ENCODE data around the gene LRRD1. TPM values are rescaled to one million over a fixed set of nuclear protein-coding genes. Genes with fewer than 3 reads are reported as not detected.
"Not testable (repeated sequence)": the region's sequence is repeated elsewhere in the genome, so short reads cannot be mapped to it uniquely, and the experiment has no call there.

LRRD1 gene
- total RNA-seq, 2 experiments from 2014 or later = 0.13 TPM; not detected in 1

DNA sequence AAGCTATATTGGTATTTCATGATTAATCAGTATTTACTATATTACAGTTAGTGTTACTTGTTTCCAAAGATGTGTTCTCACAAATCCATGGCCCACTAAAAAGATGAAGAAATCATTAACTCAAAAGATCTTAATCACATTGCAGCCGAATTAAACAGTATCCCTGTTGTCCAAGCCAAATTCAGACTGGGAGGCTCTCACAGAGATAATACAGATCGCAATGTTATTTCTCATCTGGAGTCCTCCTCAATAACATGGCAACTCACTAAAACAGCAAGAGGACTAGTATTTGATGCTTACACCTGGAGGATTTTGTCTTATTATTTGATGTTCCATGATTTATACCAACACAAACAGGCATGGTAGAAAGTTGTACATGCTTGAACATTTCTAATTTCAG lies 68.1 kb downstream of the LRRD1 start:
- Mint-ChIP-seq H3K9me3 (ENCODE audit: insufficient read depth) (no peaks in the 10 kb centered on the region), H3K4me3 (no peak overlapping the region), H3K4me1 (ENCODE audit: low read depth) (no peaks in the 10 kb centered on the region), H3K27me3 (ENCODE audit: low read depth) (no peaks in the 10 kb centered on the region), H3K36me3 (ENCODE audit: low read depth) (peaks cover 41% of the 10 kb centered on the region), H3K27ac (no peak overlapping the region)
- ChIA-PET CTCF (no interaction called here), POLR2A (no interaction called here)
- DNase-seq (no peak), ATAC-seq (no peak)

DNA sequence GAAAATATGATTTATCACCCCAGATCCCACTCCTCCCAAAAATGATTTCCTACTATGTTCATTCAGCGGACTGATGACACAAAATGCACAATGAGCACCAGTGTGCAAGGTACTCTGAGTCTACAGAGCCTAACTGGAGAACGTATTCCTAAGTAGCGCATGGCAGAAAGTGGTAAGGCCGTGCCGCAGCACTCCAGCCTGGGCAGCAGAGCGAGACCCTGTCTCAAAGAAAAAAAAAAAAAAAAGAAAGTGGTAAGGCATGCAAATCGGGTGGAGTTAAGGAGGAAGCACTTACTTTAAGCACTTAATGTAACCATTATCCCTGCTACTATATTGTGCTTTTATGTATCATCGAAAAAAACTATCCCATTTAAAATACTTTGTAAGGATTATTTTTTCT lies 70.1 kb downstream of the LRRD1 start:
- DNase-seq (no peak), ATAC-seq (no peak)
- Mint-ChIP-seq H3K27me3 (ENCODE audit: low read depth) (no peaks in the 10 kb centered on the region), H3K27ac (no peak overlapping the region), H3K4me3 (no peak overlapping the region), H3K4me1 (ENCODE audit: low read depth) (no peaks in the 10 kb centered on the region), H3K36me3 (ENCODE audit: low read depth) (peaks cover 26% of the 10 kb centered on the region), H3K9me3 (ENCODE audit: insufficient read depth) (no peaks in the 10 kb centered on the region)
- ChIA-PET CTCF (interaction anchor here (1.0 kb wide), 1 partner anchor 24 kb away, joined by 3 read pairs; no protein-coding TSS in a partner anchor), POLR2A (no interaction called here)

GRCh38 chr7:92102862-92103261 lies 76.1 kb downstream of the LRRD1 start:
- POLR2A ChIA-PET; H3K9me3 Mint-ChIP-seq (ENCODE audit: insufficient read depth); H3K4me3 Mint-ChIP-seq; H3K27ac Mint-ChIP-seq; DNase-seq; H3K27me3 Mint-ChIP-seq (ENCODE audit: low read depth); CTCF ChIA-PET; ATAC-seq; H3K4me1 Mint-ChIP-seq (ENCODE audit: low read depth): not testable (repeated sequence)
- H3K36me3 Mint-ChIP-seq (ENCODE audit: low read depth) = peaks cover 38% of the 10 kb centered on the region

DNA sequence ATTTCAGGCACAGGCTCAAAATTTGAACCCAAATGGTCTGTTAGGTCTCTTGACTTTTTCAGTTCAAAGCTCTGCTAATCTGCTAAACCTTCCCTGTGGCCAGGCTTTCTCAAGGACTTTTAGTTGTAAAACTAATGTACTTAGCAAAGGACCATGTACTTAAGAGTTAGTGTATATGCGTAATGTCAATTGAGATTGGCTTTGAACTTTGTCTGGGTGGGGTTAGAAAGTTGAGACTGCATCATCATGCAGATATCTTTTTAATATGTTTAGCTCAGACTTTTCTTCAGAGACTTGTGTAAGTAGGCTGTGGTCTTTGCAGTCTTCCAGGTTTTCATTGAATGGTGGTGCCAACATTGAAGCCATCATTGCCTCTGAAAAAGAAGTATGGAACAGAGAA lies 78.4 kb downstream of the LRRD1 start:
- ATAC-seq (no peak), DNase-seq (no peak)
- CTCF ChIA-PET = no interaction called here
- POLR2A ChIA-PET = interaction anchor here (0.5 kb wide), 1 partner anchor 436 kb away, joined by 3 read pairs; no protein-coding TSS in a partner anchor
- H3K27ac Mint-ChIP-seq = no peak overlapping the region
- H3K4me1 Mint-ChIP-seq (ENCODE audit: low read depth) = no peaks in the 10 kb centered on the region
- H3K36me3 Mint-ChIP-seq (ENCODE audit: low read depth) = peaks cover 42% of the 10 kb centered on the region
- no peaks in the 10 kb centered on the region for H3K9me3 Mint-ChIP-seq (ENCODE audit: insufficient read depth)
- no peak overlapping the region for H3K4me3 Mint-ChIP-seq
- no peaks in the 10 kb centered on the region for H3K27me3 Mint-ChIP-seq (ENCODE audit: low read depth)

DNA sequence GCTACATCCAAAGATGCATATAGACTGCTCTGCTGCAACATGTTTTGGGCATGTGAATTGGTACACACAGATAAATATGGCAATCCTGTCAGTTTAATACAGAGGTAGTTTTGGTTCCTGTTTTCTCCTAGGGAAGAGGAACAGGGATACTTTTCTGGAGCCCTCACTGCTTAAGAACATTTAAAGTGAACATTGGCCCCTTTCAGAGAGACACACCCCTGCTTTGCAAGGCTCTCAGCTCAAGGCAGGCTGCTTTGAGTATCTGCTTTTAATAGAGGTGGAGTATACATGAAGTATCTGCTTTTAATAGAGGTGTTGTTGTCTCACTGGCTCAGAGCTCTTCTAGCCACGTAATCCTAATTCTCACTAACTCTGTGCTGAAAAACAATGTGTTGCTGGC lies 83.6 kb downstream of the LRRD1 start:
- no peak for DNase-seq
- peaks cover 43% of the 10 kb centered on the region for H3K36me3 Mint-ChIP-seq (ENCODE audit: low read depth)
- H3K4me3 Mint-ChIP-seq = no peak overlapping the region
- no peaks in the 10 kb centered on the region for H3K27me3 Mint-ChIP-seq (ENCODE audit: low read depth)
- ChIA-PET POLR2A (no interaction called here), CTCF (no interaction called here)
- H3K9me3 Mint-ChIP-seq (ENCODE audit: insufficient read depth) = no peaks in the 10 kb centered on the region
- H3K27ac Mint-ChIP-seq = no peak overlapping the region
- H3K4me1 Mint-ChIP-seq (ENCODE audit: low read depth) = no peaks in the 10 kb centered on the region
- no peak for ATAC-seq

Small RNA genes within 50 kb of the gene (microRNA-seq; reads per million reads assigned to microRNA genes)
- not detected for gene MIR1285-1

Other genes with a start within 250 kb of the LRRD1 start
- gene AKAP9, start 238.3 kb downstream of the LRRD1 start, total RNA-seq = 10 to 100 TPM; 32.7 to 41.5 TPM
- 10 to 100 TPM; 36.2 to 36.4 TPM for gene CYP51A1, start 44.7 kb downstream of the LRRD1 start, total RNA-seq
- gene KRIT1, start 66.8 kb upstream of the LRRD1 start, total RNA-seq = 10 to 100 TPM; 39.9 to 44.8 TPM
- 10 to 100 TPM; 55.7 to 57.1 TPM for gene ANKIB1, start 66.8 kb upstream of the LRRD1 start, total RNA-seq

Data from activated CD8-positive, alpha-beta T cell treated with anti-CD3 and anti-CD28 coated beads, Interleukin-2, amount 10 ng/mL, durations not matched to agents 7 days and 5 days (primary cell).